Measurements from ENCODE around the gene LRRC15.

- TF ChIP-seq CTCF (conservative IDR thresholded peaks at IDR 0.05; ENCODE audit: low read length) (no peak), EZH2phosphoT487 (IDR thresholded peaks at IDR 0.05; ENCODE audit: borderline replicate concordance, low read depth, low read length) (no peak)
These were observed 32.8 kb downstream of the LRRC15 start for GRCh38 chr3:194336601-194337355.
